Thyroid gland (tissue), 4 donors: ENCODE measurements around the gene ZNF28. TPM values are rescaled to one million over a fixed set of nuclear protein-coding genes. Genes with fewer than 3 reads are reported as not detected.
"Not testable (repeated sequence)": the region's sequence is repeated elsewhere in the genome, so short reads cannot be mapped to it uniquely, and the experiment has no call there.

Experiments used
- DNase-seq, 2 donors: peaks; one replicate each; pipeline ENCODE4 v3.0.0-alpha.2; 2019
- H3K27ac ChIP-seq, 3 donors: fragments of 200-600 bp; sonication (generic); 1 replicate in 2 of 3; 2 replicates in 1 of 3; pipeline ENCODE4 v1.5.1; 2016 to 2019; ENCODE audit warnings: mild to moderate bottlenecking in 1 of 3, moderate library complexity in 1 of 3
- H3K27me3 ChIP-seq: fragments of 200-600 bp; sonication (generic); one replicate; pipeline ENCODE4 v1.5.1; 2019
- H3K36me3 ChIP-seq, 2 donors: fragments of 200-600 bp; sonication (generic); one replicate each; pipeline ENCODE4 v1.5.1; 2016 to 2019
- H3K4me1 ChIP-seq, 2 donors: fragments of 200-600 bp; sonication (generic); one replicate each; pipeline ENCODE4 v1.5.1; 2017 to 2019
- H3K4me3 ChIP-seq, 3 donors: fragments of 200-600 bp; sonication (generic); replicated peaks in 1 of 3; 1 replicate in 2 of 3; 2 replicates in 1 of 3; pipeline ENCODE4 v1.5.1; 2016; ENCODE audit warnings: mild to moderate bottlenecking in 1 of 3
- H3K9me3 ChIP-seq: fragments of 200-600 bp; sonication (generic); one replicate; pipeline ENCODE4 v1.5.1; 2017
- CTCF ChIP-seq, 6 experiments: fragments of 200-600 bp in 3 of 6; fragments of 450-650 bp in 3 of 6; sonication (generic) in 3 of 6; IDR thresholded peaks; one replicate each; pipeline ENCODE4 v1.5.1; 2016 to 2019; ENCODE audit warnings: antibody characterized with exemption in 6 of 6, mild to moderate bottlenecking in 2 of 6, inconsistent platforms in 1 of 6, moderate library complexity in 1 of 6
- POLR2A ChIP-seq, 2 donors: fragments of 450-650 bp; IDR thresholded peaks; one replicate each; pipeline ENCODE4 v1.6.1; 2017; ENCODE audit warnings: antibody characterized with exemption in 2 of 2, mild to moderate bottlenecking in 2 of 2, moderate library complexity in 1 of 2
- WGBS, 2 donors: methylation state at CpG; one replicate each; pipeline ENCODE4 v1.1.5; 2017; 5-methylcytosine and 5-hydroxymethylcytosine counted together
- intact Hi-C: fragments of 100-400 bp; cut with DNase I; formaldehyde crosslinking; loops from one replicate; pipeline ENCODE4 v1.15.1; 2023
- total RNA-seq, 4 donors: library from RNA; depleted of rRNA; stranded (reverse); fragments of >200 nt; gene quantifications; one replicate each; pipeline ENCODE4 v1.2.3, GENCODE V29; 2016

ZNF28 gene
- total RNA-seq, 4 donors from 2014 or later: 14.4 to 22.8 (median 21.6) TPM

GRCh38 chr19:52825765-52826164 lies 4.3 kb upstream of the ZNF28 start:
- no peaks in the 10 kb centered on the region for H3K27me3 ChIP-seq
- H3K9me3 ChIP-seq: no peaks in the 10 kb centered on the region
- no peak for DNase-seq
- TF ChIP-seq CTCF (IDR thresholded peaks at IDR 0.05) (no peak), POLR2A (IDR thresholded peaks at IDR 0.05) (no peak)
- WGBS, 2 donors: 93% methylated on average over 5 of the region's 5 CpGs
- H3K4me3 ChIP-seq: no peak overlapping the region
- intact Hi-C loops: no loop called here
- no peaks in the 10 kb centered on the region for H3K36me3 ChIP-seq
- H3K27ac ChIP-seq: no peak overlapping the region
- H3K4me1 ChIP-seq: peaks cover under 1 to 1% of the 10 kb centered on the region in 2 donors

- H3K36me3 ChIP-seq: no peaks in the 10 kb centered on the region
- 89 to 95% methylated on average over 12 of the region's 12 CpGs for WGBS, 2 donors
- H3K27me3 ChIP-seq: no peaks in the 10 kb centered on the region
- no peak for DNase-seq
- intact Hi-C loops: no loop called here
- H3K4me3 ChIP-seq: no peak overlapping the region
- H3K4me1 ChIP-seq: peaks cover 6 to 7% of the 10 kb centered on the region in 2 donors
- TF ChIP-seq CTCF (IDR thresholded peaks at IDR 0.05): no peak
- H3K9me3 ChIP-seq: no peaks in the 10 kb centered on the region
- H3K27ac ChIP-seq: no peak overlapping the region
Observed at GRCh38 chr19:52823676-52824075, 2.2 kb upstream of the ZNF28 start.

GRCh38 chr19:52820472-52821203 lies 795 bp downstream of the ZNF28 start:
- H3K36me3 ChIP-seq, H3K4me1 ChIP-seq, H3K27ac ChIP-seq, H3K9me3 ChIP-seq, intact Hi-C loops, H3K27me3 ChIP-seq: not testable (repeated sequence)
- DNase-seq: peak; percentile 19 to 28
- WGBS, 2 donors: 9 to 13% methylated on average over 14 to 19 of the region's 19 CpGs
- H3K4me3 ChIP-seq: peak overlapping the region; percentile 39 to 62 (median 49)

GRCh38 chr19:52809801-52810200 lies 11.6 kb downstream of the ZNF28 start:
- intact Hi-C loops: no loop called here
- H3K36me3 ChIP-seq: peaks cover 5 to 14% of the 10 kb centered on the region in 2 donors
- TF ChIP-seq POLR2A (IDR thresholded peaks at IDR 0.05) (no peak), CTCF (IDR thresholded peaks at IDR 0.05) (no peak)
- H3K4me1 ChIP-seq: no peaks in the 10 kb centered on the region
- no peak overlapping the region for H3K27ac ChIP-seq
- no peaks in the 10 kb centered on the region for H3K27me3 ChIP-seq
- DNase-seq: no peak
- H3K4me3 ChIP-seq: no peak overlapping the region
- WGBS, 2 donors: 92 to 93% methylated on average over 31 to 32 of the region's 32 CpGs
- no peaks in the 10 kb centered on the region for H3K9me3 ChIP-seq

- WGBS, 2 donors: 95% methylated on average over 9 of the region's 9 CpGs
- intact Hi-C loops, H3K4me3 ChIP-seq, H3K27ac ChIP-seq, H3K4me1 ChIP-seq, H3K9me3 ChIP-seq, DNase-seq, H3K27me3 ChIP-seq: not testable (repeated sequence)
- H3K36me3 ChIP-seq: peaks cover 32% of the 10 kb centered on the region in 2 donors
Observed at GRCh38 chr19:52799950-52800640, 21.3 kb downstream of the ZNF28 start.

- peaks cover 0 to 8% of the 10 kb centered on the region in 2 donors for H3K4me1 ChIP-seq
- WGBS, 2 donors: 91% methylated on average over 6 of the region's 6 CpGs
- no peak for TF ChIP-seq CTCF (IDR thresholded peaks at IDR 0.05)
- no peak for TF ChIP-seq POLR2A (IDR thresholded peaks at IDR 0.05)
- H3K9me3 ChIP-seq: no peaks in the 10 kb centered on the region
- no peak for DNase-seq
- no peaks in the 10 kb centered on the region for H3K36me3 ChIP-seq
- no peaks in the 10 kb centered on the region for H3K27me3 ChIP-seq
- no peak overlapping the region for H3K27ac ChIP-seq
- no peak overlapping the region for H3K4me3 ChIP-seq
- intact Hi-C loops: no loop called here
Observed at GRCh38 chr19:52789440-52789839, 32.0 kb downstream of the ZNF28 start.
